GM19025 (cell line): Measurements from ENCODE around the gene ZDHHC7.
"Not testable (repeated sequence)": the region's sequence is repeated elsewhere in the genome, so short reads cannot be mapped to it uniquely, and the experiment has no call there.

Source experiments
- ATAC-seq: cut with Tn5 transposase; IDR thresholded peaks from one replicate; pipeline ENCODE4 v1.9.1; 2021; ENCODE audit warnings: mild to moderate bottlenecking, low read depth, moderate library complexity; ENCODE audit not compliant: unreplicated experiment

ZDHHC7 gene

DNA sequence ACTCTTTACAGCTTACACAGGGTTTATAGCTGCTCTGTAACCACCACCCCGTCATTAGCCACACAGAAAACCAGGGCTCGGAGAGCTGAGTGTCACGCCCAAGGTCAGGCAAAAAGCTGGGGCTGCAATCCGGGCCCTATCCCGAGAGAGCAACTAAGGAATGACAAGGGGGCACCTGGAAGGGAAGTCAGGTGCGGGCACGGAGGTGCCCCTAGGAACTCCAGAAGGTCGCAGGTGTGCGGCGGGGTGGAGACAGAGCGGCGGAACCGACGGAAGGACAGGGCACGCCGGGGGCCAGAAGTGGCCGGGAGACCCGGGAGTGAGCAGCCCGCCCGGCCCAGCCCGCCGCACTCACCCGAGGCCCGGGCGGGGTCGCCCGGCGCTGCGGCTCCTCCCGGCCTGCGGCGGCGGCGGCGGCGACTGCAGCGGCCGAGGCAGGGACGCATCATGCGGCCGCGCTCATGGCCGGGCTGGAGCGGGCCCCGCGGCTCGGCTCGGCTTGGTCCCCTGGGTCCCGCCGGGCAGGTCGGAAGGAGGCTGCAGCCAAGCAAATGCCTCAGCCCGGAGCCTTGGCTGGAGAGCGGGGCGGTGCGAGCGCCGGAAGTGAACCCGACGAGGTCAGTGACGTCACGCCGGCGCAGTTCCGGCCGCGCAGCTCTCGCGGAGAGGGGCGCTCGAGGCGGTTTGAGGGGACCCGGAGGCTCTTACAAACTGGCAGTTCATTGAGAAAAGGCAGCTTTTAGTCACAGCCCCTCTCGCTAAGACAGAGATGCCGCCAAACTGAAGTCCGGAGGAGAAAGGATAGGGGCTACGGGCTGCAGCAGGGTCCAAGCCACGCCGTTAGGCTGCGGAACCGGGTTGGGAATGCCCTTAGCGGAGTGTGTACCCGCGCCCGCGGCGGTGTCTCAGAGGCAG is at the start of gene ZDHHC7:
Gene ZDHHC7, minus strand, starts transcription at position 605 of the 915 bp plus-strand sequence. CDS start 20,917 bp downstream, outside the sequence.
- peak; percentile 93 for ATAC-seq

DNA sequence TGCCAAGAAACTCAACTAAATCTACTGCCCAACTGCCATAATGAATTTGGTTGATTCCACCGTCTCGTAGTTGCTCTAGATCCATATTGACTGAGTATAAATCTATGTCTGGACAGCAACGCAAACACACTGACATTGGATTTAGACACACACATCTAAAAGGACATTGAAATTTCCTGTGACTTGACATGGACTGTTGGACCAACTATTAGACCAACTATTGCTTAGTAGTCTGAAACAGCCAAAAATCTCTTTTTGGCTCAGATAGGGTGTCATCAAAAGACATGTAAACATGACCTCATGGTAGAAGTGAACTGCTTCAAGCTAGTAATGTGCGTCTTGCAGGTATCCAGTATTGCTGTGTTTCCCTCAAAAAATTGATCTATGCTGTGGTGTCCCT is 47.6 kb upstream of the ZDHHC7 start:
- no peak for ATAC-seq

DNA sequence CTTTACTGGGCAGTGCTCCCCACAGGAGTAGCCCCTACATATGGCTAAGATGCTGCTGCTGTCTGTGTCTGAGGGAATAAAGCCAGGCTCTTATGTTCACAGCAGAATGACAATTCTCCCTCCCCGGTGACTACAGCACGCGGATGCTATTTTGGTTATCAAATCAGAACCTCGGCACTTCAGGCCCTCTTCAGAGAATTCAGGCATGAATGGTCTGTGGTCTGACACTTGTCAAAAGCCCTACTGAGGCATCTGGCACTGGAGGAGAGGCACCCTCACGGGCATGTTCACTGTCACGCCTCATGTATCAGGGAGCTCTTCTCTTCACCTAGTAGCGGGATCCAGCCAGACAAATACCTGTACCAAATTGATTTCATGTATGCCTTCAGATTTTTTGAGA is 46.6 kb upstream of the ZDHHC7 start:
- no peak for ATAC-seq

- no peak for ATAC-seq
Observed at GRCh38 chr16:85057212-85057889, 46.0 kb upstream of the ZDHHC7 start.

DNA sequence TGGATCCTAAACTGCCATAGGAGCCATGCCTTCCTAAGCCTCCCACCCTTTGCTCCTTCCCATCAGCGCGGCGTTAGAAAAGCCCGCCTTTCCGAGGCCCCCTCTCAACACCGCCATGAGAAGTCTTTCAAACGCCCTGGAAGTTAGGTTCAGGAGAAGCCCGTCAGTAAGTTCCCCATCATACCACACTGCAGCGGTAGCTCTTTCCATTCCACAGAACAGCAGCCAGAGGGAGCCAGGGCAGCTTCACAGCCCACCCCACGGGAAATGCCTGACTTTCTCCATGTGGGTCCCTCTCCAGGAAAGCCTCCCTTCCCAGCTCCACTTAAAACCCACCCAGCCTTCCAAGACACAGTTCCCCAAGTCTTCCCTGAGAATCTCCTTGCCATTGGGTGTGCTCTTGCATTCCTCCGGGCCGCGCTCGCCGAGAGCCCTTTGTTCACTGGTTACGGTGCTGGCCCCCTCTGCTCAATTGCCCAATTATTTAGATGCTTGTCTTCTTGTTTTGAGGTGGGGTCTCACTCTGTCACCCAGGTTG is 44.9 kb upstream of the ZDHHC7 start:
- no peak for ATAC-seq

GRCh38 chr16:85055493-85056210 is 44.3 kb upstream of the ZDHHC7 start:
- ATAC-seq: peak; percentile 67

GRCh38 chr16:85054948-85055492 is 43.7 kb upstream of the ZDHHC7 start:
- no peak for ATAC-seq

DNA sequence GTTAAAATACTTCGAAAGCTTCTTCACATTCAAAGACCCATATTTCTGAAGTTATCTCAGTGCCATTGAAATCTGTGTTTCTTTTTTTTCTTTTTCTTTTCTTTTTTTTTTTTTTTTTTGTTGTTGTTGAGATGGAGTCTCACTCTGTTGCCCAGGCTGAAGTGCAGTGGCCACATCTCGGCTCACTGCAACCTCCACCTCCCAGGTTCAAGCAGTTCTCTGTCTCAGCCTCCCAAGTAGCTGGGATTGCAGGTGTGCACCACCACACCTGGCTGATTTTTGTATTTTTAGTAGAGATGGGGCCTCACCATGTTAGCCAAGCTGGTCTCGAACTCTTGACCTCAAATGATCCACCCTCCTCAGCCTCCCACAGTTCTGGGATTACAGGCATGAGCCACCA is 43.0 kb upstream of the ZDHHC7 start:
- not testable (repeated sequence) for ATAC-seq

- no peak for ATAC-seq
Observed at GRCh38 chr16:85052536-85052935, 41.2 kb upstream of the ZDHHC7 start.

DNA sequence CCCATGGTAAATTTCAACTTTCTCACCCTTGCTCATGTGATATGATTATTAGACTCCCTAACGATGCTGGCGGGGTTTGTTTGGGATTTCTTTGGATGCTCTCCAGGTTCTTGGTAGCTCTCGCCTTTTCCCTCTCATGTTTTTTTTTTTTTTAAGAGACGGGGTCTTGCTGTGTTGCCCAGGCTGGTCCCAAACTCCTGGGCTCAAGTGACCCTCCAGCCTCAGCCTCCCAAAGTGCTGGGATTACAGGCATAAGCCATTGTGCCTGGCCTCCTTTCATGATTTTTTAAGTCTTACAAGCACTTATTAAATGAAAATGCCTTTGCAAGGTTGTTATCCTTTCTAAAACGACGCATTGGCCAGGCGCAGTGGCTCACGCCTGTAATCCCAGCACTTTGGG is 40.3 kb upstream of the ZDHHC7 start:
- ATAC-seq: no peak

DNA sequence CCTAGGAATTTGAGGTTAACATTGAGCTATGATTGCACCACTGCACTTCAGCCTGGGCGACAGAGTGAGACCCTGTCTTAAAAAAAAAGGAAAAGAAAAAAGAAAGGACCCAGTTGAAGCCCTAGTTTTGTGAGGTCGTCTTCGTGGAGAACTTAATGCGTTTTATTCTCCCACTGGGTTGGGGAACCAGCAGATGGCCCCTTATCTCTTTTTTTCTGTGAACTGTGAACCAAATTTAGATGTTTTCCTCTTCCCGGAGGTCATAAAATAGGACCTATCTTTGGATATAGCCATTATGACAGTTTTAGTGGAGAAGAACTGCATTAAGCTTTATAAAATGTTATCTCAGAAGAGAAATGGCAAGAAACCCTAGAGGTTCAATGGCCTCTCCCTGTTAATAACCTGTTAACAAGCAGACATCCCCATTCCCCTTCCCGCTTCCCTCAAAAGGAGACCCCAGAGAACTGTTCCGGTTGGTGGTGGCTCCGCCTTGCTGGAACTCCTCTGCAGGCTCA is 39.8 kb upstream of the ZDHHC7 start:
- ATAC-seq: no peak

DNA sequence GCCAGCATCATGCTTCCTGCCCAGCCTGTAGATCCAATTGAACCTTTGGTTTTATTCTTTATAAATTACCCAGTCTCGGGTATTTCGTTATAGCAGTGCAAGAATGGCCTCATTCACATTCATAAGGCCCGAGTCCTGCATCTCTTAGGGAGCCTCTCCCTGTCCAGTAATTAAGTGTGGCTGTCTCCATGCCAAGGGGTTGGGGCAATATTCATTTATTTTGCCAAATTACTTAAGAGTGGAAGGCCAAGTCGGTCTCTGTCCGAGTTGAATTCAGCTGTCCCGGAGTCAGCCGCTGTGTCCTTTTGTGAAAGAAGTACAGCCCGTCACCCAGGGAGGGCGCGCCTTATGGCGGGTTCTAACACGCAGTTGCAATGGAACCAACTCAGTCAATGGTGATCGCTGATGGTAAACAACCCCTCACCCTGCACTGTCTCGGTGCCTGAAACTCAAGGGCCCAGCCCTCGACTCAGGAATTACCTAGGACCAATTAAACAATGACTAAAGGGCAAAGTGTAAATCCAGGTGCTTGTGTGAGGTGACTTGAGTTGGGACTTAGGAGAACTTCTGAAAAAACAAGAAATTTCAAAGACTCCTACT is 38.5 kb upstream of the ZDHHC7 start:
- ATAC-seq: no peak

DNA sequence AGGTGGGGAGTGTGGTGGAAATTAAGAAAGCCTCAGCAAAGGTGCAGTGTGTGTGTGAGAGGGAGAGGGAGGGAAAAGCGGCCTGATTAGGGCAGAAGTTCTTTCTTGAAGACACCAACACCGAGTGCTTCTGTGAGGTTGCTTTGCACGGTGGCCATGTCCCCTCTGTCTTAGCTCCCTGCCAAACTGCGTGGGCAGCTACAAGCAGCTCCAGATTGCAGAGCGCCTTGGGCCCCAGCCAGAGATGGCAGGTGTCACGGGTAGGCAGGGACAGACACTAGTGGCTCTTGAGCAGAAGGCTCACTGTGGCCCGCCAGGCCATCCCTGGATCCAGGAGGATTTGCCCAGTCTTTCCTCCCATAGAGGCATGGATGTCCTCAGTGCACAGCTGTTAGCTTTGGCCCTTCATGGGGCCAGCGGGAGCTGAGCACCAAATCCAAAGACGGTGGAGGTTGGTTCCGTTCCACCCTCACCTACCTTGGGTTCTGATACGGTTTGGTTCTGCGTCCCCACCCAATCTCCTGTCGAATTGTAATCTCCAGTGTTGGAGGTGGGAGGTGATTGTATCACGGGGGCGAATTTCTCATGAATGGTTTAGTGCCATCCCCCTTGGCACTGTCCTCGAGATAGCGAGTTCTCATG is 37.7 kb upstream of the ZDHHC7 start:
- ATAC-seq: no peak

DNA sequence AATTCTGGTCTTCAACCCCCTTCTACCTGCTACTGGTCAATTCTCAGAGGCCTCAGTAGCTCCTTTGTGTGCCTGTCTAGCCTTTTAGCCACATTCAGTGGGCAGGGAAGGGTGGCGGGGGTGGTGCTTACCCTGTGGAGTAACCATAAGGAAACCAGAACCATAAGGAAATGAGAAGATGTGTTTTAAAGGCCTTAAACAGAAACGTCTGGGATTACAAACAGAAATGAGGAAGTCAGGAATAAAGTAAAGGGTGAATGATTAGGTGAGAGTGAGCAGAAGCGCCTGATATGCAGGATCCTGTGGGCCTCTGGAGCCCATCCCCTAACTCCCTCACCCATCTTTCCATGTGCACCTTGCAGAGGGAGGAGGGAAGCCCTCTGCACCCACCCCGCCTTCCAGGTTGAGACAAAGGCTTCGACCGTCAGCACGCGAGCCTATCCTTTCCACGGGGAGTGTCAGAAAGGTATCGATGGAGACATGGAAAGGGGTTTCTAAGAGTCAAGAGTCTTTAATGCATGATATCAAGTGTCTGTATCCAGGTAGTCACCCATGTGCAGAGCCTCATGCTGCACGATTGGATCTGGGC is 36.6 kb upstream of the ZDHHC7 start:
- no peak for ATAC-seq

DNA sequence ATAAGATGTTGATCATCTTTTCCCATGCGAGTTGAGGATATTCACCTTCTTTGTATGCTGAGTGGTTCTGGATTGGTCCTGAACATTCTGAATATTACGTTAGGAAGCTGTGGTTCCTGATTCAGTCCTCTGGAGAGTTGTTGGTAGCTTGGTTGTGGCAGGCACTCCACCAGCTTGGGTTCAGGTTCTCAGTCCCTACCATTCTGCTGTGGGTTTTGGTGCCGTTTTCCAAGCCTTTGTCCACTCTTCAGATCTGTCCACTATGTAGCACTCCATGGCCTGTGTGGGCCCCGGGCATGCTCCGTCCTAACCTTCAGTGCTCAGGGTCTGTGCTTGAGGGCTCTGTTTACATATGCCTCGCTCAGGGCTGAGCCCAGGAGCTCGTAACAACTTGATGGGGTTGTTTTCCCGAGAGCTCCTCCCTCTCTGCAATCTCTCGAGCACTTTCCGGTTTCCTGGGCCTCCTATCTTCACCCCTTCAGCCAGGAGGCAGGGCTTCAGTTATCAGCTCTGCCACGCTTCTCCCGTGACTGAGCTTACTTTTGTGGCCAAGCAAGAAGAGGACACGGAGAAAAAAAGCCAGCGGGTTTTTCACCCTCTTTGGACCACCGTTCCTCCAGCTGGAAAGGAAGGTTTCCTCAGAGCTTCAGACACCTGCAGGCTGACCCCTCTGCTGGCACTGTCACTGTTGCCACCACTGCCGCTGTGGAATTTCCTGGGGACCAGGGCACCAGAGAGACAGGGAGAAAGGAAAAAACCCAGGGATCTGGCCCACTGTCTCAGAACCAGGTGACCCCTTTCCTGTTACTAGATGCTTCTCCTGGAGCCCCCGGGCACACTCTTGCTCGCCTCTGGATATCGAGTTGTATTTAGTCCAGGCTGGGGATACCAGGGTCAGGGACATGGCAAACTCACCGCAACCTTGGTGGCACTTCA is 35.9 kb upstream of the ZDHHC7 start:
- no peak for ATAC-seq

GRCh38 chr16:85046472-85046916 is 35.2 kb upstream of the ZDHHC7 start:
- ATAC-seq: no peak

DNA sequence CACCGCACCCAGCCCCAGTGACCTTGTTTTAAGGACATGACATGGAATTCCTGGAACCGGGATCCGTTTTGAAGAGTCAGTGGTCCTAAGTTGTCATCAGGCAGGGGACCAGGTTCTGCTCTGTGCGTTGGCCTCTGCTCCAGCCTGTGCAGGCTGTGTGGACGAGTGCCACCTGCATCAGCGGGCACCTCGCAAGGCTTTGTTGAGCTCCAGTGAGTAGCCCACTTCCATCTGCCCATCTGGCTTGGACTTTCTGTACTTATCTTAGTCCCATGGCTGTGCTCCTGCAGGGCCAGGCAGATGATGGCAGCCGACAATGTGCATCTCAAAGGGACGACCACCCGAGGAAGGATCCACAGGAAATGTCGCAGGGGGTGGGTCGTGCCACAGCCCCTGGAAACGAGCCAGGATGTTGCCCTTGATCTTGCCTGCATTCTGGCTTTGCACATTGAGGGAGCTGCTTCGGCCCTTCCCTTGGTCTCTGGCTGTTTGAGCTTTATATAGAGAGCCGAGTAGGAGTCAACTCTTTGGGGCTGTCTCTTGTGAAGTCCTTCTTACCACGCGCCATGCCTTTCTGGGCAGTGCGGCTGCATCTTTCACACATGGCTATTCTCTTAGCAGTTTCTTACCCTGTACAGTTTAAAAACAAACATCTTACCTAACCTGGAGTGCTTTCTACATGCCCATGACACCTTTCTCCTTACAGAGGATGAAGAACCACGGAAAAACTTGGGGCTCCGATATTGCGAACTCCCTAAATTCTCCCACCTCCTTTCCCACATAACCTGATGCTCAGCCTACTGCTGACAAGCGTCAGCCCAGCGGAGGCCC is 34.5 kb upstream of the ZDHHC7 start:
- ATAC-seq: no peak
